Measurements from ENCODE around the gene CBLIF.

DNA sequence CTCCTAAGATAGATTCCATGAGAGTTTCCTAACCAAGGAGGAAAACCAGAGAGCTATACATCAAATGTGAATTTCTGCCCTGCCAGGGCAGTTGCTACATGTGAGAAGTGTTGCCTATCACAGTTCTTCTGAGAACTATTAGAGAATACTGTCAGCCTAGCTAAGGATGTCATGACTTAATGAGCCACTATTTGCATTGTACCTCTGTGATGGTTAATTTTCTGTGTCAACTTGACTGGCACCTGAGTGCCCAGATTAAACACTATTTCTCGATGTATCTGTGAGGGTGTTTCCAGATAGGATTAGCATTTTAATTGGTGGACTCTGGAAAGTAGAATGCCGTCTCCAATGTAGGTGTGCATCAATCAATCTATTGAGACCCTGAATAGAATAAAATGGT lies 22.6 kb upstream of the CBLIF start:
- TF ChIP-seq POLR2A (IDR thresholded peaks at IDR 0.05) (no peak), CTCF (IDR thresholded peaks at IDR 0.05 in 8 of 11, conservative IDR thresholded peaks at IDR 0.05 in 3 of 11) (no peak)
